HL-60/S4 treated with retinoic acid at 250 ng/mL for 4 days and 3 days (cell line): ENCODE results near the gene NECTIN1.

Source experiments
- in situ Hi-C: fragments of 300-500 bp; cut with MboI; formaldehyde crosslinking; loops from 2 replicates; pipeline ENCODE4 v1.7.0; 2022; ENCODE audit warnings: low sequenced_read_pairs

NECTIN1 gene

DNA sequence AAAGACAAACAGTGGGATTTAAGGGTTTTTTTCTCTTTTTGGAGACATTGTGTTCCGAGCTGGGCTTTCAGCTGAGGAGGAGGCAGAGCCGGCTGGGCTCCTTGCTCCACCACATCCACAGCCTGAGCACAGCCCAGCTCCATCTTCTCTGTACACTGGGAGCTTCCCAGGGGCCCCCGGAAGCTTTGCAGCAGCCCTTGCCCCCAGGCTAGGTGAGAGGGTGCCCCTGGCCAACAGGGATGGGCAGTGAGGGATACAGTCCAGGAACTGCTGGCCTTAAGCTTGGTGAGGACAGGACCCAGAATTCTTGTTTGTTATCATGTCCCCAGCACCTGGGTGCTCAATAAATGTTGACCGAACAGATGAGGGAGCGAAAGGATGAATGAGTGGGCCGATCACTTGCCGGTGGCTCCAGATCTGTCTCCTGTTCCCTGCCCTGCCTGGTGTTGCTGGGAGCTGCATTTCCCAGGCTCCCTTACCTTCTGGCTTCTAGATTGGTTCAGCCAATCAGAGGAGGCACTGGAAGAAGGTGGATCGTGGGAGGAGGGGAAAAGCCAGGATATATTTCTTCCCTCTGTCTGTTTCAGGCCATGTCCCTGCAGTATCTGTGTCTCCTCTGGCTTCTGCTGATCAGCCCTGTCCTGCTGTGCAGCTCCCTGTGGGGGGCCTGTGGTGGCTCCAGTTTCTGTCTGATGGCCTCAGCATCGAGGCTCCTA is 26.5 kb upstream of the NECTIN1 start:
- in situ Hi-C loops = no loop called here

- in situ Hi-C loops = no loop called here
Observed at GRCh38 chr11:119754656-119755355, 25.8 kb upstream of the NECTIN1 start.

DNA sequence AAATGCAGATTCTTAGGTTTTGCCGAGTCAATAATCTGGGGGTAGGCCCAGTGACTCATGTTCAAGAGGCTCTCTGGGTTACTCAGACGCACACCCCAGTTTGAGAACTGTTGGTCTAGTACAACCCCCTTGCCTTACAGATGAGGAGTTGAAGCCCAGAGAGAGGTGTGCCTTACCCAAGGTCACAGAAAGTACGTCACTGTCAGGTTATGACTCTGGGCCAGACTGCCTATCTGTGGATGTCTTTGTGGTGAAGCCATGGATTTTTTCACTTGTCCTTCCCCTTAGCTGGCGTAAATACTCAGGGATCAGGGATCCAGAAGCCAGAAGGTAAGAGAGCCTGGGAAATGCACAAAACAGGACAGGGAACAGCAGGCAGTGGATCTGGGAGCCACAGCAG is 25.2 kb upstream of the NECTIN1 start:
- in situ Hi-C loops = no loop called here

GRCh38 chr11:119752946-119753345 is 23.9 kb upstream of the NECTIN1 start:
- in situ Hi-C loops = no loop called here

GRCh38 chr11:119752345-119752871 is 23.4 kb upstream of the NECTIN1 start:
- in situ Hi-C loops = no loop called here

DNA sequence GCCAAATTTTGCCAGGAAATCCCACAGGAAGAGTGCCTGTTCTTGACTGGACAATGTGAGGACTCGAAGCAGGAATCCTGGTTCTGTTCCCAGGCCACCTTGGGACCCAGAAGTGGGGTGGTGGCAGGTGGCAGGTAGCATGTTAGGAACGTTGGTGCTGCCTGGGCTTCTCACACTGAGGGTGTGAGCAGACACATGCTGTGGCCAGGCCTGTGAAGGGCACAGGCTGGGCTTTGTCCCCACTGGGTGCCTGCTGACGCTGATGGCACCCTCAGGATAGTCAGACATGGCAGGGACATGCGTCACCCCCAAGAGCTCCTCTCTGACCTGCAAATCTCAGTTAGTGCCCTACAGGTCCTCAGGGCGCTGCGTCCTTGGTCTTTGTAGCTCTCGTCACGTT is 21.1 kb upstream of the NECTIN1 start:
- in situ Hi-C loops = no loop called here

GRCh38 chr11:119749006-119749565 is 20.1 kb upstream of the NECTIN1 start:
- in situ Hi-C loops = loop anchor here (25.0 kb wide), 1 partner anchor 262 kb away; no protein-coding TSS in a partner anchor

- in situ Hi-C loops = loop anchor here (25.0 kb wide), 1 partner anchor 261 kb away; no protein-coding TSS in a partner anchor
Observed at GRCh38 chr11:119747868-119748660, 19.1 kb upstream of the NECTIN1 start.

DNA sequence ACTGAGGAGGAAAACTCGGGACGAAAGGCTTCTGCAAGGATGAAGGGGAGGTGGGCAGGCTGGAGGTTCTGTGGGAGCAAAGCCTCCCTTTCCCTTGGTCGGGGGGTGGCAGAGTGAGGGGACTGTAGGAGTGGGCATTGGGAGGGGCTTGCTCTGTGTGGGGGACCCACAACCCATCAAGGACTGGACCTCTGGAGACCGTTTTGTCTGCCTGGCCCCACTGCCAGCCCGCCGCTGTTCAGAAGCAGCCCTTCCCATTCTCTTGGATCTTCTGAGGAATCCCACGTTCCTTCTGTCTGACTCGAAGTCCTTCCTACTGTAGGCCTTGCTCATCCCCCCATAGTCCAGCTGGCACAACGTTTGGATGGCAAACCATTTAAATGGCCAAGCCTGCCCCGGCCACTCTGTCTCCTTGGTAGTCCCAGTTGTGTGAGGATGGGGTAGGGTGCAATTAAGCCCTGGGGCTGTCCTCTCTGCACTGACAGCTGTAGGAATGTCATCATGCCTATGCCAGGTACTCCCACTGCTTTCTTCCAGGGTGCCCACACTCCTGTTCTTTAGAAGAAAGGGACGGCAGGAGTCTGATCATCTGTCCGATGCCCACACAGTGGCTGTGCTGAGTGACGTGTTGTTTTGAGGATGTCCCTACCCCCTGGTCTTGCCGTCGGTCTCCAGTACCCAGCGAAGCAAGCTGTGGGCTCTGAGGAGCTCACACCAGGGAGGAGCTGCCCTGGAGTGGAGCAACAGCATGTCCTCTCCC is 17.0 kb upstream of the NECTIN1 start:
- in situ Hi-C loops = loop anchor here (25.0 kb wide), 1 partner anchor 259 kb away; no protein-coding TSS in a partner anchor

DNA sequence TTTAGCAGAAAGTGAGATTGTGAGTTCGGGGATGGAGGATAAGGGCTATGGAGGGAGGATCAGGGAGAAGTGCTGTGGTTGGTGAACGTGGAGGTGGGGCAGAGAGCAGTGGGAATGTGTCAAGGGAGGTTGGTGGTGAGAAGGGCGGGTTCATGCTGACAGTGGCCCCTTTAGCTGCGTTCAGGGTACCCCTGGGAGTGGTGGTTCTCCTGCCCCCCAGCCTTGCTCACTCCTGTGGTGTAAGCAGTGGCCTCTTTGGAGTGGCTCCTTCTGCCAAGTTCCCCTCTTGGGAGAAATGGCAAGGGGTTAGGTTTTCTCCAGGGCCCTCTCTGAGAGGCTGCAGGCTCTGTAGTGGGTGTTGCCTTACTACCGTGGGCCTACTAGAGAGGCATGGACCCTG is 16.1 kb upstream of the NECTIN1 start:
- in situ Hi-C loops = loop anchor here (25.0 kb wide), 1 partner anchor 258 kb away; no protein-coding TSS in a partner anchor

DNA sequence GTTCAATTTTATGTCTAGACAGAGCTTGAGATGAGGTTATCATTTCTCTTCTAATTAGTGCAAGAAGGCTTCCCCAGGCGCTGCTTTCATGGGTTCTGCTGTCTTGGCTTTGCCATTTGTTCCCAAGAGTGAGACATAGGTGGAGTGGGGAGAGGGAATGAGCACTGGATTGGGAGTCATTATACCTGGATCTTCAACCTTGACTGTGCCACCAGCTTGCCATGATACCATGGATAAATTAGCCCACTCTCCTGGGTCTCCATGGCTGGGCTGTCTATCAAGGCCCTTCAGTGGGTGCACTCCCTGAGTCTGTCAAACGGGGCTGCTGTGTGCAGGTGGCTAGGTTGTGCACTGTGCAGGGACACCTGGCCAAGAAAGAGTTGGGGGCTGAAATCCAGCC is 15.6 kb upstream of the NECTIN1 start:
- in situ Hi-C loops = loop anchor here (25.0 kb wide), 1 partner anchor 257 kb away; no protein-coding TSS in a partner anchor

DNA sequence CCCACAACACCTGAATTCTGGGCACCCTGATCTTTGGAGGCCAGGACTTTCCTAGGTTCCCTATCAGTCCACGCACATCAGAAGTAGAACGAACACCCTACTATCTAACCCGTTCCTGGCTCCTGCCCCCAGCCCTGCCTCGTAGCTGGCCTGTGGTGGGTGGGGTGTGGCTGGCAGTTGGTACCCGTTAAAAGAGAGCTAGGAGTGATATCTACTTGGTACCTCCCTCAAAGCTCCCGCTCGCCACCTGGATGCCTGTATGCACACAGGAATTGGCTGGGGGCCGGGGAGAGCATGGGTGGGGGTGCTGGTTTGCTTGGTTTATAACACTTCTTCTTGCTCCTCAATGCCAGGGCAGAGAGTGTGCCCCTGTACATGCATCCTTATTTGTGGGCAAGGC is 14.0 kb upstream of the NECTIN1 start:
- in situ Hi-C loops = loop anchor here (25.0 kb wide), 1 partner anchor 256 kb away; no protein-coding TSS in a partner anchor

DNA sequence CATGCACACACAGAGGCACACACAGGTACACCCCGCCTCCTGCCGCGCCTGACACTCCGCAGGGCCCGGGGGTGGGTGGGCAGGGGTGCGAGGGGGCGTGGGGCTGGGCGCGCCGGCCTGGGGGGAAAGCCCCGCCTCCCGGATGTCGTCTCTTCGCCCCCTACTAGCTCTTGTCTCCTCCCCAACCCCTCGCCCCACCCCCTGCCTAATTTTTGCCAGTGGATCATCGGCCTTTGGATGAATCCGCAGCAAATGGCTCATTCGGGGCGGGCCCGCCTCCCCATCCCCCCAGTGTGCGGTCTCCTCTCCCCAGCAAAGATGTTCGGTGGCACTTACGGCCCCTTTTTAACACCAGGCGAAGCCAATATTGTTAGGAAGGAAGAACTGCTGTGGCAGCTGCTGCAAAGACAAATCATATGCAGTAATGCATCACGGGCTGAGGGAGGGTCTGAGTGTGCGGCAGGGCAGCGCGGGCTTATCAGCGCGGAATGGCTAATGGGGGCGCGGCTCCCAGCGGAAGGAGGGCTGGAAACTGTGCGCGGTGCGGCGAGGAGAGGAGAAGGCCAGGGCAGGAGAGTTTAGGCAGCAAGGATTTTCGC is 13.4 kb upstream of the NECTIN1 start:
- in situ Hi-C loops = loop anchor here (25.0 kb wide), 1 partner anchor 255 kb away; no protein-coding TSS in a partner anchor

- in situ Hi-C loops = loop anchor here (25.0 kb wide), 1 partner anchor 254 kb away; no protein-coding TSS in a partner anchor
Observed at GRCh38 chr11:119741369-119742262, 12.6 kb upstream of the NECTIN1 start.

DNA sequence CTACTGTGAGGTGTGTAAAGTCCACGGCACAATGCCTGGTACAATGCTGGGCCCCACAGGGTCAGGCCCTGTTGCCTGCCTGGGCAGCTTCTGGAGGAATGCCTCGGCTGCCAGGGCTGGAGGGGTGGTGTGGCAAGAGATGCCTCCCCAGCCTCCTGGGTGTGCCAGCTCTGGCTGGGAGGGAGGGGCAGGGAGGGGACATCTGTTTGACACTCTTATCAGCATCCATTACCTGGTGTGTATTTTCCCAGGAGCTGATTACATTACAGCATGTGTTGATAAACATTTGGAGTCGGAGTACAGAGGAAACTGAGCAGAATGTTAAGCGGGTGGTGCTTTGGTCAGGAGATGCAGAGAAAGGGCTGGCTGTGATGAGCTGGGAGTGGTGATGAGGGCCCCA is 11.0 kb upstream of the NECTIN1 start:
- in situ Hi-C loops = loop anchor here (25.0 kb wide), 1 partner anchor 253 kb away; no protein-coding TSS in a partner anchor

DNA sequence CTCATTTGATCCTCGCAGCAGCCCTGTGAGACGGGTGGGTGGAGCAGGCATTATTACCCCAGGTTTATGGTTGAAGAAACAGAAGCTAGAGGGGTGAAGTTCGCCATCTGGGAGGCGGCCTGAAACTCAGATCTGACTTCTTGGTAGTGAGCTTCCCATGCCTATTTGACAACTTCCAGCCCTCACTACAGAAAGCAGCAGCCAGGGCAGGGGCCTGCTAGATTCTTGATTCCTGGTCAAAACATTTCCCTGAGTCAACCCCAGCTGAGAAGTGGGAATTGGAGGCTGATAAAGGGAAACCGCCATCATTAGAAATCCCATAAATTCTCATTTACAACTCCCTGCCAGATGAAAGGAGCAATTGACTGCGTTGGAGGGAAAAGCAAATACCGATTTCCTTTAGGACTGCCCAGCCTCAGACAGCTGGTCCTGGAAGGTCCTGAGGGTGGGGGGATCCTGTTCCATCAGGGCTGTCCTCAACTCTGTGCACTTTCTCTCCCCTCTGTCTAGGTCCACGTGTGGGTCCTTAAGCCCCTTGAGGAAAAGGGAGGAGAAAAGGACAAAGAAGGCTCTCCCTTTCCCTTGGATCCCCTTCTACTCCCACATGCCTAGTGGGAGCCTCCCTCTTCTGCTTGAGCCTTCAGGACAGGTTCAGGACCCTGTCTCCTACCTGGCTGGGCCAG is 10.2 kb upstream of the NECTIN1 start:
- in situ Hi-C loops = loop anchor here (25.0 kb wide), 1 partner anchor 252 kb away; no protein-coding TSS in a partner anchor

GRCh38 chr11:119738059-119738439 is 9.0 kb upstream of the NECTIN1 start:
- in situ Hi-C loops = loop anchor here (25.0 kb wide), 1 partner anchor 251 kb away; no protein-coding TSS in a partner anchor
